ENCODE results near the gene FAM187B.
"Not testable (repeated sequence)": the region's sequence is repeated elsewhere in the genome, so short reads cannot be mapped to it uniquely, and the experiment has no call there.

The FAM187B gene

DNA sequence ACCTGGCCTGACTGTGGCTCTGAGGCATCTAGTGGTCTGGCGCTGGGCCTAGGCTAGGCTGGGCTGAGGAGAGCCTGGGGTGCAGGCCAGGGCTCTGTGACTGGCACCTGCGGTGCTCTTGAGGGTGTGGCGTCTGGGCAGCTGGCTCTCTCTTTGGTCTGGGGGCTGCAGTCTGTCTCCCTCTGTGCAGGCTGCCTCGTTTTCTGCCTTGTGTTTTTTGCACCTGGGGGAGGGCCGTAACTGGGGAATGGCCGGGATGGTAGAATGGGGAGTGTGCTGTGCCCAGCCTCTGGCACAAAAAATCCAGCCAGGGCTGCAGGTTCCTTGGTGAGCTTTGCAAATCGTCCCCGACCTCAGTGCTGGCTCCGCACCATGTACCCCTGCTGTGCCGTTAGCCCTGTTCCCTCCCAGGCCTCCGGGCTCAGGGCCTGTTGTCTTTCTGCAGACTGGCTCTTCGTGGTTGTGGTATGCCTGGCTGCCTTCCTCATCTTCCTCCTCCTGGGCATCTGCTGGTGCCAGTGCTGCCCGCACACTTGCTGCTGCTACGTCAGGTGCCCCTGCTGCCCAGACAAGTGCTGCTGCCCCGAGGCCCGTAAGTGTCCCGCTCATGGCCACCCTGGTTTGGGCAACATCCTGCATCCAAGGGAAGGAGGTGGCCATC is 33.7 kb upstream of the FAM187B start:
- no peak for DNase-seq

DNA sequence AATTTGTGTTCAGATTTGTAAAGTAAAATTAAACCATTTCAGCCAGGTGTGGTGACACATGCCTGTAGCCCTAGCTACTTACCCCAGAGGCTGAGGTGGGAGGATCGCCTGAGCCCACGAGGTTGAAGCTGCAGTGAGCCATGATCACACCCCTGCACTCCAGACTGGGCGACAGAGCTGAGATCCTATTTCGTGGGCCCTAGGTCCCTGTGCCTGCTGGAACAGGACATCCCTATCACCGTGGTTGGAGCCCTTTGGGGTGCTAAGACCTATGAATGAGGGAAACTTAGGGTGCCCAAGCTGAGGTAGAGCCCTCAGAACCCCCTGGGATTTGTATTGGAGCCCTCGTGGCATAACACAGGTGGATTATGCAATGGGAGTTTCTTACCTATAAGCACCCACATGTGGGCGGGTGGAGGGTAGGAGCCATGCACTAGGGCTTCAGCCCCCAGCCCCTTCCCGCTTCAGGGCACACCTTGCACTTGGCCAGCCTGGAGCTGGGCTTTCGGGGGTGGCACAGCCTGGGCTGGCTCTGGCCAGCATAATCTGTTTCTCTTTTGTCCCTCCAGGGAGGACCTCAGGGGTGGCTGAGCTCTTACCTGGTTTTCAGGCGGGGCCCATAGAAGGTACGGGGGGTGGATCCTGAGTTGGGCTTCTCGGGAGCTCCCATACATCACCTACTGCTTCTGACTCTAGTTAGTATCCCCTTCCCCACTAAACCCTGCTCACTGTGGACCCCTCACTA is 33.0 kb upstream of the FAM187B start:
- no peak for DNase-seq

DNA sequence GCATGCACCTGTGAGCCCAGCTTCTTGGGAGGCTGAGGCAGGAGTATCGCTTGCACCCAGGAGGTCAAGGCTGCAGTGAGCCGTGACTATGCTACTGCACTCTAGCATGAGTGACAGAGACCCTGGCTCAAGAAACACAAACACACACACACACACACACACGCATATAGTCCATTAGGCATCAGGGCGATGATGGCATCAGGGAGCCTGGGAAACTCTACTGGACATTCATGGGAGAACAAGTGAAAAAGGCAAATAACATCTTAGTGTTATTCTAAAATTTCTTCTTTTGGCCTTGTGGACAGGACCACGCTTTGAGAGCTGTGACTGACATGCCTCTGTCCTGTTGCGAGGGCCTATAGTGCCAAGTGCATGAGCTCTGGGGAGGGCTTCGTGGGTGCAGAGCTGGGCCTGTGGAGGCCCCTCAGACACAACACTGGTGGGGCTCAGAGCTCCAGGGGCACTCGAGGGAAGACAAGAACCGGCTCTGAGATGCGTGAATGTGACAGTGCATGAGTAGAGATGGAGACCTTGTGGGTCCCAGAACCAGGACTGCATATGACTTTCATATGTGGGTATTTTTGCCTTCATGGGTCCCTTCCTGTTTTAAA is 32.3 kb upstream of the FAM187B start:
- no peak for DNase-seq

DNA sequence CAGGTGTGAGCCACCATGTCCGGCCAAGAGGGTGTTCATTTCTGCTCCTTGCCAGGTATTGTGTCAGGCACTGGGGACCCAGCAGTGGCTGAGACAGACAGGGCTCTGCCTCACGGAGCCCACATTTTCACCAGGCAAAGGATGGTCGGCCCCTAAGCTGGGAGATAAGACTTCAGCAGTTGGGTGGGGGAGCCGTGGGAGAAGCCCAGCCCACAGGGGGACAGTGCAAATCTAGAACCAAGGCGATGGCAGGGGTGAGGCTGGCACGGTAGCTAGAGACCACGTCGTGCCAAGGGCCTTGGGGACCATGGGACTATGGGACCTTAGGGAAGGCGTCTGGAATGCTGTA is 28.5 kb upstream of the FAM187B start:
- DNase-seq: no peak

DNA sequence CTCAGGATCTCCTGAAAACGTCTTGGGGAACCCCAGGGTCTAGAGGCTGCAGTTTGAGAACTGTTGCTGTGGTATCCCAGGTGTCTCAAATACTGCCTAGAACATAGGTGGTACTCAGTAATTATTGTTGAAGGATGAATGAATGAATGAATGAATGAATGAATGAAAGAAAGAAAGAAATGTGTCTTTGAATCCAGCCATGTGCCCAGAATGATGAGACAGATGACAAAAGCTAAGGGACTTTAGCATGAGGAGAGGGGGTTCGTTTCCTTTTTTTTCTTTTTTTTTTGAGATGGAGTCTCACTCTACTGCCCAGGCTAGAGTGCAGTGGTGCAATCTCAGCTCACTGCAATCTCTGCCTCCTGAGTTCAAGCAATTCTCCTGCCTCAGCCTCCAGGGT is 28.0 kb upstream of the FAM187B start:
- no peak for DNase-seq

DNA sequence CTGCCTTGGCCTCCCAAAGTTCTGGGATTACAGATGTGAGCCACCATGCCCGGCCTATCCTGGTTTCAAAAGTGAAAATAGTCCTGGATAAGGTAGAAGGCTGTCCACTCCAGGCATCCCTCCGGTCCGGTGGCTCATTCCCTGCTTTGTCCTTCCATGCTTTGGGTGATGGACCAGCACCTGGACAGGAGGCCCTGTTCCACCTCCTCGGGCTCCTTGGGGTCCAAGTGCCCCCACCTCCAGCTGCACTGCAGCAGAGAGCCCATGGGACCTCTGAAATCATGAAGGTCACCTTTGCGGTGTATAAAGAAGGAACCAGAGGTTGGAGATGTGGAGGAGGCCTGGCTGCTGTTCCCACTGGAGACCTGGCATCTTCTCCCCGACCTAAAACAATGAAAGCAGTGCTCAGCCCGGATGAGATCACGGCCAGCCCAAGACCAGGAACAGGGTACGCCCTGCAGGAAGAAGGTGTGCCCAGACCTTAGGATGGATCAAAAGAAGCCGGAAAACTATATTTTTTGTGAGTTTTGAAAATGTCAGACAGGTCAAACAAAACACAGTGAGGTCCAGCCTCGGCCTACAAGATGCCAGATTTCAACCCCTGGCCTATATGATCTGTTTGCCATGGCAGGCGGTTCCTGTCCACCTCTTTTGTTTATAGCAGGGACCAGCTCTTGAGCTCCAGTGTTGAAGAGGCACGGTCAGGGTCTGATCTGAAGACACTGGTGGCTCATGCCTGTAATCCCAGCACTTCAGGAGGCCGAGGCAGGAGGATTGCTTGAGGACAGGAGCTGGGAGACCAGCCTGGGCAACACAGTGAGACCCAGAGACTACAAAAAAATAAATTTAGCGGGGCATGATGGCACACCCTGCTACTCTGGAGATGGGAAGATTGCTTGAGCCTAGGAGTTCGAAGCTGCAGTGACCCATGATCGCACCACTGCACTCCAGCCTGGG is 26.1 kb upstream of the FAM187B start:
- no peak for DNase-seq

DNA sequence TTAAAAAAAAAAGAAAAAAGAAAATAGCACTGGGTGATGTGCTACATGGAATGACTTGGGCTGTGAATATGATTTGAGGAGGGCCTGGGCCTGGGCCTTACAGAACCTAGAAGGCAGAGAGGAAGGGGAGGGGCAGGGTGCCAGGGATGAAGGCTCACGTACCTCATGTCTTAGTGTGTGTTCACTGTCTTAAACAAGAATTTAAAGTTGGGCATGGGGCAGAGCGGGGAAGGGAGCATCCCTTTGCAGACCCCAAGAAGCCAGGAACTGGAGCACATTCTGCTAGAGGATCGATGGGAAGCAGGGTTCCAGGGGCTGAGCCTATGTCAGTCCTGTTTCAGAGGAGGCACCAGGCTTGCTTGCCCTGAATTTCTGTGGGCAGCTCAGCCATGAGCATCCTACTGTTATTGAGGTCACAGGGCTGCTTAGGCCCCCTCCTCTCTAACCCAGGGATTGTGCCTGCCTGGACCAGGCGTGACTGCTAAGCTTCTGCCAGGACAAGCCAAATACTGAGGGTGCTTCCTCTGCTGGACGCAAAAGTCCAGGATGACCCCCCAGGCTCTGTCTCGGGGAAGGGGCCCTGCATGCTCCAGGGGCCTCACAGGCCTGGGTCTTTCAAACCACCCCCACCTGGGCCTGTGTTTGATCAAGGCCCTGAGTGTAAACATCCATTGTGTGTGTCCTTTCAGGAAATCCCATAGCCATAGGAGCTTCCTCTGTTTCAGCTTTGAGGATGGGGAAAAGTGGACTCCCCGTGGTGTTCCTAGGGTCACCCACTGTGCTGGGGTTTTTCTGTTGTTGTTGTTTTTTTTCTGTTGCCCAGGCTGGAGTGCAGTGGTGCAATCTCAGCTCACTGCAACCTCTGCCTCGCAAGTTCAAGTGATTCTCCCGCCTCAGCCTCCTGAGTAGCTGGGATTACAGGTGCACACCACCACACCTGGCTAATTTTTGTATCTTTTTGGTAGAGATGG is 25.1 kb upstream of the FAM187B start:
- no peak for DNase-seq

DNA sequence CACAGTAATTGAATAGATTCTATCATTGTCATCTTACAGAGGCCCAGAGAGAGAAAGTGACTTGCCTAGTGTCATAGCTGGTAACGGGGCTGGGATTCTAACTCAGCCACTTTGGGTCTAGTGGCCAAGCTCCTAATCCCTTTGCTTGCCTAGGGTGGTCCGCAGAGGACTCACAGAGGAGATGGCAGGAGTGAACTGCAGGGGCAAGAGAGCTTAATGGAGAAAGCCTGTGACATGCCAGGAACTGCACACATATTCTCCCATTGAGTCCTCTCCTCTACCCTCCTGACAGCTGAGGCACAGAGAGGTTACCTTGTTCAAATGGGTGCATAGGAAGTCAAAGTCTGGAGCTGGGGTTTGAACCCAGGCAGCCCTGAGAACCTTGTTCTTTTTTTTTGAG is 22.9 kb upstream of the FAM187B start:
- no peak for DNase-seq

DNA sequence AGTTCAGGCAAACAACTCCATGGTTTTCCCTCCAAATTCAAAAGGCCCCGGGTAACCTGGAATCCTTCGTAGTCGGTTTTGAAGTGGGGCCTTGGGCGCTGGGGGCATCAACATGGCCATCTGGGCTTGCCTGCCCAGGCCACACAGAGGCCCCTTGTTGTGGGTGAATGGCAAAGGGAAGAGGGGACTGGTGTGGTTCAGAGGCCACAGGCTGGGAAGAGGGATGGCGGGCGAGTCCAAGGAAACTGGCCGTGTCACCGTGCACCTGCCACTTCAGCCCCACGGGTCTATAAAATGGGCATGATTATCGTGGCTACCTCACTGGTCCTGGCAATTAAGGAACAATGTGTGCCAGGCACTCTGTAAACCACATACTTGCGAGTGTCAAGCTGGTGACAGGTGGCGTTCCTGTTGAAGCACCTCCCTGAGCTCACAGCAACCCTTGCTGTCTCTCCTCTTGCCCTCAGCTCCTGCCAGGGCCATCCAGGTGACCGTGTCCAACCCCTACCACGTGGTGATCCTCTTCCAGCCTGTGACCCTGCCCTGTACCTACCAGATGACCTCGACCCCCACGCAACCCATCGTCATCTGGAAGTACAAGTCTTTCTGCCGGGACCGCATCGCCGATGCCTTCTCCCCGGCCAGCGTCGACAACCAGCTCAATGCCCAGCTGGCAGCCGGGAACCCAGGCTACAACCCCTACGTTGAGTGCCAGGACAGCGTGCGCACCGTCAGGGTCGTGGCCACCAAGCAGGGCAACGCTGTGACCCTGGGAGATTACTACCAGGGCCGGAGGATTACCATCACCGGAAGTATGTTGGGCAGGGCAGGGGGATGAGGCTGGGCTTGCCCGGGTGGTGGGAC is 21.5 kb upstream of the FAM187B start:
- DNase-seq: no peak

DNA sequence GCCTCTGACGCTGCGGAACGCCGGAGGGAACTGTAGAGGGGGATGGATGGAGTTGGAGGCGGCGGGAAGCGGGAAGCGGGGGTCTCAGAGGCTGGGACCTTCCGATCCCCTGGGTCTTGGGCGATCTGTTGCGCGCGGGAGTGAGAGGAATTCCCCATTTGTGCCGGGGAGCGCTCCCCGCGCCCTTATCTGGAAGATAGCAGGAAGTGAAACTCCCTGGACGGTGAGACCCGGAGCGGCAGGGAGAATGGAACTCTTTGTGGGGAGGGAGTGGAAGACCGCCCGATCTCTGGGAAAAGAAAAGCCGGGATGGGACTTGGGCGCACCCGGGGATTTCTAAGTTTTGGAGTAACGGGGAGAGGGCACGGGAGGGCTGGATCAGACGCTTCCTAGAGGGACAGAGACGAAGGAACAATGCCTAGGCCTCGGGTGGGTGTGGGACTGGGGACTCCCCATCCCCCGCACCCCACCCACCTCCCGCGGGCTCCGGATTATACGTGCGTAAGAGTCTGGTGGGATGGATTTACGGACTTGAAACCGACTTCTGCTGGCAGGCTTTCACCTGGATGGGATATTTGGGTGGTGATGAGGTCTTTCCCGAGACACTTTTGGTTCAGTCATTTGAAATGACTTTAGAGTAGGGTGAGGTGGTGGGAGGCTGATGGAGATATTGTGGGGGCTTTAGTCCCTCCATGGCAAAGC is 20.8 kb upstream of the FAM187B start:
- peak in 3 of 4 experiments; percentile 47 to 68 (median 55) for DNase-seq

DNA sequence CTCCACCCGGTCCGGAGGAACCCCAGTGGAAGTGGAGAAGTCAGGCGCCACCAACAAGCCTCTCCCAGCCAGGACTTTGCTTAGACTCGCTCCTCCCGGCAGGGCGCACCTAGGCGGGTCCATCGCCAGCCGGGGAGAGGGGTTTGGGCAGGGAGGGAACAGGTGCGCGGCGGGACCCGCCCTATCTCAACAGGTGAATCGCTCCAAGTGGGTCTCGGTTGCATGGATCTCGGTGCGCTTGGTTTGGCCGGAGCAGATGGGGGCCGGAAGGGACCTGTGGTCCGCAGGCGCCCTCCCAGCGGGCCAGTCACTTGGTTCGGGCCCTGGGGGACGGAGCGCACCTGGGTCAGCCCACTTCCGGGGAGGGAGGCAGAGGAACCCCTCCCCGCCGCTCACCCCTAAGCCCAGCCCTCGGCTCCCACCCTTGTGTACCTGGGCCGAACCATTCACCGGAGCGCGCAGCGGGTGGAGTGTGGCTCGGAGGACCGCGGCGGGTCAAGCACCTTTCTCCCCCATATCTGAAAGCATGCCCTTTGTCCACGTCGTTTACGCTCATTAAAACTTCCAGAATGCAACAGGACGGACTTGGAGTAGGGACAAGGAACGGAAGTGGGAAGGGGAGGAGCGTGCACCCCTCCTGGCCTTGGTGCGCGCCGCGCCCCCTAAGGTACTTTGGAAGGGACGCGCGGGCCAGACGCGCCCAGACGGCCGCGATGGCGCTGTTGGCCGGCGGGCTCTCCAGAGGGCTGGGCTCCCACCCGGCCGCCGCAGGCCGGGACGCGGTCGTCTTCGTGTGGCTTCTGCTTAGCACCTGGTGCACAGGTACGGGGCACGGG is 20.0 kb upstream of the FAM187B start, which contains the start of gene LSR:
LSR (plus strand) TSS at position 693 of the 836 bp plus-strand sequence; CDS start at position 714, 21 bp downstream.
- peak in 2 of 4 experiments; percentile 16 to 55 for DNase-seq

DNA sequence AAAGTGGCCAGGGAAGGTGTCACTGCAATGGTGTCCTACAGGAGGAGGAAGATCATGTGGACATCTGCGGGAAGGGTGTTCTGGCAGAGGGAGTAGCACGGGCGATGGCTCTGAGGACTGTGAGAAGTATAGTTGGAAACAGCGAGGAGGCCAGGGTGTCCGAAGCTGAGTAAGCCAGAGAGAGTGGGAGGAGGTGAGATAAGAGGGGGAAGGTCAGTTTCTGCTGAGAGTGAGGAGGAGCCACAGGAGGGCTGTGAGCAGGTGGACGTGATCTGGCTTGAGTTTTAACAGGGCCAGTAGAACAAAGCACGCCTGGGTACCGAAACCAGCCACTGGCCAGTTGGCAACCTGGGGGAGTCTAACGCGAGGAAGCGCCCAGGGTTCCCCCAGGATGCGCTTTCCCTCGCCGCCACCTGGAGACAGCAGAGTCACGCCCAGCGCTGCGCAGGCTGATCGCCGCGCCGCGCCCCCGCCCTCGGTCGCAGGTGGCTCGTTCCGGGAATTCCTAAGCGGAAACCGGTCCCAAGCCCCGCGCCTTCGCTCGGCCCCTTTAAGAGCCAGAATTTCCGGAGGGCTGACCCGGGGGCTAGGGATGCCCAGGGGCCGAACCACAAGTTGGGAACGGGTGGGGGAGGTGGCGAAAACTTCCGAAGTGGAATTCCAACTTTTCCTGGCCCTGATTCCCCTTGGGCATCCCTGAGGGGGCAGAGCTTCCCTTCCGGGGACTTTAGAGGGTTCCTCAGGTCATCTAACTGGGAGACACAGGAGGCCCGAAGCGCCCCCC is 19.2 kb upstream of the FAM187B start:
- DNase-seq: peak in 3 of 4 experiments; percentile 51 to 59 (median 53)

DNA sequence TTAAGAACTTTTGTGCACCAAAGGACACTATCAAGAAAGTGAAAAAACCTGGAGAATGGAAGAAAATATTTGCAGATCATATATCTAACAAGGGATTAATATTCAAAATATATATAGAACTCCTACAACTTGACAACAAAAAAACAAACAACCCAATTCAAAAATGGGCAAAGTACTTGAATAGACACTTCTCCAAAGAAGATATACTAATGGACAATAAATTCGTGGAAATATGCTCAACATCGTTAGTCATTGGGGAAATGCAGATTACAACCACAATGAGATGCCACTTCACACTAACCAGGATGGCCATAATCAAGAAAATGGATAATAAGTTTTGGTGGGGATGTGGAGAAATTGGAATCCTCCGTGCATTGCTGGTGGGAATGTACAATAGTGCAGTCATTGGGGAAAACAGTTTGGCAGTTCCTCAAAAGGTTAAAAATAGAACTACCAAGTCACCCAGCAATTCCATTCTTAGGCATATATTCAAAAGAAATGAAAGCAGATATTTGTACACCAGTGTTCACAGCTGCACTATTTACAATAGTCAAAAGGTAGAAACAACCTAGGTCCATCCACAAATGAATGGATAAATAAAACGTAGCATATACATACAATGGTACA is 18.0 kb upstream of the FAM187B start:
- peak in 2 of 4 experiments; percentile 35 to 46 for DNase-seq

DNA sequence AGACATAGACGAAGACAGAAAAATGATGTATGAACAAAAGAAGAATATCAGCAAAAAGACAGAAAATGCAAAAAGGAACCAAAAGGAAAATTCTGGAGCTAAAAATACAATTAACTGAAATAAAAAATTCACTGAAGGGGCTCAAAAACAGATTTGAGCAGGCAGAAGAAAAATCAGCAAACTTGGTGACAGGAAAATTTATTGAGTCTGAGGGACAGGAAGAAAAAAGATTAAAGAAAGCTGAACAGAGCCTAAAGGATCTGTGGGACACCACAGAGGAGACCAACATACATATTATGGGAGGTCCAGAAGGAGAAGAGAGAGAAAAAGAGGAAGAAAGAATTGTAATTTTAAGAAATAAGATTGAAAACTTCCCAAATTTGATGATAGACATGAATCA is 12.9 kb upstream of the FAM187B start:
- no peak for DNase-seq

DNA sequence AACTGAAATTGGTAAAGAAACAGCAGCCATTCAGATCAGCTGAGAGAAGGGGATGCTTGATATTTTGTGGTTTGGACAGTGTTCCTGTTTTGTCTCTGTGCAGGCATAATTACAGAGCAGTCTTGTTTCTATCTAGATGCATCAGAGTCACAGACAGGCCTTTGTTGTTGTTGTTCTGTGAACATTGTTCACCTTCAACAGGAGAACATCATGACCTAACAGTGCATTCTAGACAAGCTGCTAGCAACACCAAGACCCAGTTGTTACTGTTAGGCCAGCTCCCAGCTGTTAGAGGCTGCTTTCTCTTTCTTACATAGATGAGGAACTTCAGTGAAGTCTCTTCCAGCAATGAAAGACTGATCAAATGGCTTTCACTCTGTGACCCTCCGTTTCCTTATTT is 11.8 kb upstream of the FAM187B start:
- DNase-seq: peak; percentile 51 to 72 (median 58)

DNA sequence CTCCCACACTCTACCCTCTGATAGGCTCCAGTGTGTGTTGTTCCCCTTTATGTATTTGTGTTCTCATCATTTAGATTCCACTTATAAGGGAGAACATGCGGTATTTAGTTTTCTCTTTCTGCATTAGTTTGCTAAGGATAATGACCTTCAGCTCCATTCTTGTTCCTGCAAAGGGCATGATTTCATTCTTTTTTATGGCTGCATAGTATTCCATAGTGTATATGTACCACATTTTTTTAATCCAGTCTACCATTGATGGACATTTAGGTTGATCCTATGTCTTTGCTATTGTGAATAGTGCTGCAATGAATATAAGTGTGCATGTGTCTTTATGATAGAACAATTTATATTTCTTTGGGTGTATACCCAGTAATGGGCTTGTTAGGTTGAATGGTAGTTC is 11.1 kb upstream of the FAM187B start:
- DNase-seq: not testable (repeated sequence)

DNA sequence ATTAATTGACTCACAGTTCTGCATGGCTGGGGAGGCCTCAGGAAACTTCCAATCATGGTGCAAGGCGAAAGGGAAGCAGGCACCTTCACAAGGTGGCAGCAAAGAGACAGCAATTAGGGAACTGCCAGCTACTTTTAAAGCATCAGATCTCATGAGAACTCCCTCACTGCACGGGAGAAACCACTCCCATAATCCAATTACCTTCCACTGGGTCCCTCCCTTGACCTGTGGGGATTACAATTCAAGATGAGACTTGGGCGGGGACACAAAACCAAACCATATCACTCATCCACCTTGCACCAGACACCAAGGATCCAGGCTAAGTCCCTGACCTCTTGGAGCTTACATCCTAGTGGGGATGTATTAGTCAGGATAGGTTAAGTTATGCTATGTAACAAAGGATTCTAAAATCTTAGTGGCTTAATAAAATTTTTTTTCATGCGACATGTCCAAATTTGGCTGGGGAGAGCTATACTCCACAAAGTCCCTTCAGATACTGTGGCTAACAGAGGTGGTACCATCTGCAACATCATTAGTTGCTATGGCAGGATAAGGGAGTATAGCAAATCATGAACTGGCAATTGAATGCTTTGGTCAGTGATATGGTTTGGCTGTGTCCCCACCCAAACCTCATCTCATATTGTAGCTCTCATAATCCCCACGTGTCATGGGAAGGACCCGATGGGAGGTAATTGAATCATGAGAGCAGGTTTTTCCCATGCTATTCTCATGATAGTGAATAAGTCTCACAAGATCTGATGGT is 8.3 kb upstream of the FAM187B start:
- DNase-seq: no peak
